Gastrocnemius medialis (tissue), 4 donors: ENCODE data around the gene NAV2. TPM values are rescaled to one million over a fixed set of nuclear protein-coding genes. Genes with fewer than 3 reads are reported as not detected.

ENCODE experiments used
- ATAC-seq, 2 donors: fragments of 150-250 bp; one replicate each; pipeline ENCODE4 v1.9.1; 2016
- DNase-seq, 2 donors: peaks; one replicate each; pipeline ENCODE4 v3.0.0-alpha.2; 2019
- H3K27ac ChIP-seq, 4 donors: fragments of 200-600 bp; sonication (generic); 1 replicate in 1 of 4; 2 replicates in 3 of 4; pipeline ENCODE4 v1.5.1; 2016 to 2018; ENCODE audit warnings: mild to moderate bottlenecking in 2 of 4, moderate library complexity in 1 of 4
- H3K27me3 ChIP-seq, 3 donors: fragments of 200-600 bp; sonication (generic) in 2 of 3; 1 replicate in 1 of 3; 2 replicates in 2 of 3; pipeline versions ENCODE4 v1.5.1 to v1.6.0; 2016 to 2019; ENCODE audit warnings: mild to moderate bottlenecking in 1 of 3, moderate library complexity in 1 of 3
- H3K36me3 ChIP-seq, 2 donors: fragments of 200-600 bp; sonication (generic) in 1 of 2; one replicate each; pipeline ENCODE4 v1.5.1; 2017 to 2018
- H3K4me1 ChIP-seq, 2 donors: fragments of 200-600 bp; sonication (generic) in 1 of 2; one replicate each; pipeline ENCODE4 v1.5.1; 2016 to 2017; ENCODE audit warnings: mild to moderate bottlenecking in 2 of 2
- H3K4me3 ChIP-seq, 4 donors: fragments of 200-600 bp; sonication (generic) in 3 of 4; 1 replicate in 1 of 4; 2 replicates in 3 of 4; pipeline ENCODE4 v1.5.1; 2016 to 2019; ENCODE audit warnings: mild to moderate bottlenecking in 2 of 4
- H3K9me3 ChIP-seq, 3 donors: fragments of 200-600 bp; sonication (generic) in 2 of 3; 1 replicate in 1 of 3; 2 replicates in 2 of 3; pipeline ENCODE4 v1.5.1; 2016 to 2019
- POLR2A ChIP-seq, 2 donors: fragments of 450-650 bp; IDR thresholded peaks; one replicate each; pipeline ENCODE4 v1.6.1; 2017; ENCODE audit warnings: antibody characterized with exemption in 2 of 2, mild to moderate bottlenecking in 2 of 2, moderate library complexity in 2 of 2
- in situ Hi-C, 4 donors: fragments of 200-750 bp; cut with MboI; loops; one replicate each; pipeline versions ENCODE4 v1.15.0 to v1.8.0; 2017; ENCODE audit warnings: low sequenced_read_pairs in 4 of 4
- intact Hi-C: fragments of 100-400 bp; cut with DNase I; formaldehyde crosslinking; loops from one replicate; pipeline ENCODE4 v1.15.1; 2023; ENCODE audit warnings: low total_unique reads
- total RNA-seq, 4 donors: library from RNA; depleted of rRNA; stranded (reverse); fragments of >200 nt; gene quantifications; one replicate each; pipeline versions ENCODE4 v1.1.0 to v1.2.3, GENCODE V29; 2016
- TF ChIP-seq, protein P1 (sequence below), 5 experiments: fragments of 450-650 bp in 3 of 5; fragments of 200-600 bp in 2 of 5; sonication (generic) in 2 of 5; IDR thresholded peaks in 4 of 5; conservative IDR thresholded peaks in 1 of 5; 1 replicate in 4 of 5; 2 replicates in 1 of 5; pipeline ENCODE4 v1.5.1; 2016 to 2019; ENCODE audit warnings: antibody characterized with exemption in 5 of 5, mild to moderate bottlenecking in 3 of 5, moderate library complexity in 3 of 5

The NAV2 gene
- total RNA-seq, 4 donors from 2014 or later: 3.2 to 7.7 (median 5.5) TPM

DNA sequence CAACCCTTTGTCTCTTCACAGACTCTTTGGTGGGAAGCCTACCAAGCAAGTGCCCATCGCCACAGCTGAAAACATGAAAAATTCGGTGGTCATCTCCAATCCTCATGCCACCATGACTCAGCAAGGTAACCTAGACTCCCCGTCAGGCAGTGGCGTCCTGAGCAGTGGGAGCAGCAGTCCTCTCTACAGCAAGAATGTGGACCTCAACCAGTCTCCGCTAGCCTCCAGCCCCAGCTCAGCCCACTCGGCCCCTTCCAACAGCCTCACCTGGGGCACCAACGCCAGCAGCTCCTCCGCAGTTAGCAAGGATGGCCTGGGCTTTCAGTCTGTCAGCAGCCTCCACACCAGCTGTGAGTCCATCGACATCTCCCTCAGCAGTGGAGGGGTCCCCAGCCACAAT is 336.1 kb downstream of the NAV2 start:
- Histone ChIP-seq H3K36me3 (no peaks in the 10 kb centered on the region), H3K9me3 (no peaks in the 10 kb centered on the region), H3K4me1 (peaks cover 14 to 19% of the 10 kb centered on the region in 2 donors), H3K27me3 (no peaks in the 10 kb centered on the region), H3K27ac (peak overlapping the region in 2 of 4 donors; percentile 19 to 30), H3K4me3 (no peak overlapping the region)
- ATAC-seq (no peak), DNase-seq (no peak)
- in situ Hi-C loops: no loop called here
- TF ChIP-seq, protein P1, sequence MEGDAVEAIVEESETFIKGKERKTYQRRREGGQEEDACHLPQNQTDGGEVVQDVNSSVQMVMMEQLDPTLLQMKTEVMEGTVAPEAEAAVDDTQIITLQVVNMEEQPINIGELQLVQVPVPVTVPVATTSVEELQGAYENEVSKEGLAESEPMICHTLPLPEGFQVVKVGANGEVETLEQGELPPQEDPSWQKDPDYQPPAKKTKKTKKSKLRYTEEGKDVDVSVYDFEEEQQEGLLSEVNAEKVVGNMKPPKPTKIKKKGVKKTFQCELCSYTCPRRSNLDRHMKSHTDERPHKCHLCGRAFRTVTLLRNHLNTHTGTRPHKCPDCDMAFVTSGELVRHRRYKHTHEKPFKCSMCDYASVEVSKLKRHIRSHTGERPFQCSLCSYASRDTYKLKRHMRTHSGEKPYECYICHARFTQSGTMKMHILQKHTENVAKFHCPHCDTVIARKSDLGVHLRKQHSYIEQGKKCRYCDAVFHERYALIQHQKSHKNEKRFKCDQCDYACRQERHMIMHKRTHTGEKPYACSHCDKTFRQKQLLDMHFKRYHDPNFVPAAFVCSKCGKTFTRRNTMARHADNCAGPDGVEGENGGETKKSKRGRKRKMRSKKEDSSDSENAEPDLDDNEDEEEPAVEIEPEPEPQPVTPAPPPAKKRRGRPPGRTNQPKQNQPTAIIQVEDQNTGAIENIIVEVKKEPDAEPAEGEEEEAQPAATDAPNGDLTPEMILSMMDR (IDR thresholded peaks at IDR 0.05 in 4 of 5, conservative IDR thresholded peaks at IDR 0.05 in 1 of 5): no peak
- no peak for TF ChIP-seq POLR2A (IDR thresholded peaks at IDR 0.05)
- intact Hi-C loops: no loop called here

GRCh38 chr11:20049231-20049630 is 336.6 kb downstream of the NAV2 start:
- DNase-seq (no peak), ATAC-seq (peak in 1 of 2 donors; percentile 34)
- TF ChIP-seq POLR2A (IDR thresholded peaks at IDR 0.05): no peak
- Histone ChIP-seq H3K27me3 (no peaks in the 10 kb centered on the region), H3K4me1 (peaks cover 14 to 19% of the 10 kb centered on the region in 2 donors), H3K4me3 (no peak overlapping the region), H3K27ac (peak overlapping the region in 2 of 4 donors; percentile 19 to 30), H3K36me3 (no peaks in the 10 kb centered on the region), H3K9me3 (no peaks in the 10 kb centered on the region)
- intact Hi-C loops (no loop called here), in situ Hi-C loops (no loop called here)

DNA sequence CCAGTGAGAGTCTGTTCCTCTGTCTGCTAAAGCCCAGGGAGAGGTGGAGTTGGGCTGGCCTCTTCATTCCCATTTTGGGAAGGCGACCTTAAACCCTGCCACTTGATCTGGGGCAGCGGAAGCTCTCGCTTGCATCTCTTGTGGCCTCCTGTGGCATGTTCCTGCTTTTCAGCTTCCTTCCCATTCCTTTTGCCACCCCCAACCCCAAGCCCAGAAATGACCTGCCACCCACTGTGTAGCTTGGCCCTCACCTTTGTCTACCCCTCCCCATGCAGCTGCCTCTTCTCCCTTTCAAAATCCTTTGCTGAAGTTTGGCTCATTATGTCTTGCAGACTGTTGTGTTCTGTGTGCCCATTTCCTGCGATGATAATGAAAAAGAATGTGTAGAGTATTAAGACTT is 337.4 kb downstream of the NAV2 start:
- no peak overlapping the region for H3K4me3 ChIP-seq
- no peak for DNase-seq
- intact Hi-C loops (no loop called here), in situ Hi-C loops (no loop called here)
- H3K27ac ChIP-seq: peak overlapping the region in 1 of 4 donors; percentile 10
- no peaks in the 10 kb centered on the region for H3K36me3 ChIP-seq
- ATAC-seq: no peak
- peaks cover 19 to 24% of the 10 kb centered on the region in 2 donors for H3K4me1 ChIP-seq
- H3K27me3 ChIP-seq: no peaks in the 10 kb centered on the region
- TF ChIP-seq, protein P1 (IDR thresholded peaks at IDR 0.05 in 4 of 5, conservative IDR thresholded peaks at IDR 0.05 in 1 of 5): no peak
- no peak for TF ChIP-seq POLR2A (IDR thresholded peaks at IDR 0.05)
- no peaks in the 10 kb centered on the region for H3K9me3 ChIP-seq

- intact Hi-C loops: no loop called here
- Histone ChIP-seq H3K27ac (no peak overlapping the region), H3K4me3 (no peak overlapping the region), H3K36me3 (no peaks in the 10 kb centered on the region), H3K9me3 (no peaks in the 10 kb centered on the region), H3K27me3 (no peaks in the 10 kb centered on the region), H3K4me1 (peaks cover 26 to 30% of the 10 kb centered on the region in 2 donors)
- no peak for TF ChIP-seq POLR2A (IDR thresholded peaks at IDR 0.05)
- TF ChIP-seq, protein P1 (IDR thresholded peaks at IDR 0.05 in 4 of 5, conservative IDR thresholded peaks at IDR 0.05 in 1 of 5): no peak
- DNase-seq (no peak), ATAC-seq (no peak)
- in situ Hi-C loops: no loop called here
Observed at GRCh38 chr11:20050551-20051333, 338.1 kb downstream of the NAV2 start.

DNA sequence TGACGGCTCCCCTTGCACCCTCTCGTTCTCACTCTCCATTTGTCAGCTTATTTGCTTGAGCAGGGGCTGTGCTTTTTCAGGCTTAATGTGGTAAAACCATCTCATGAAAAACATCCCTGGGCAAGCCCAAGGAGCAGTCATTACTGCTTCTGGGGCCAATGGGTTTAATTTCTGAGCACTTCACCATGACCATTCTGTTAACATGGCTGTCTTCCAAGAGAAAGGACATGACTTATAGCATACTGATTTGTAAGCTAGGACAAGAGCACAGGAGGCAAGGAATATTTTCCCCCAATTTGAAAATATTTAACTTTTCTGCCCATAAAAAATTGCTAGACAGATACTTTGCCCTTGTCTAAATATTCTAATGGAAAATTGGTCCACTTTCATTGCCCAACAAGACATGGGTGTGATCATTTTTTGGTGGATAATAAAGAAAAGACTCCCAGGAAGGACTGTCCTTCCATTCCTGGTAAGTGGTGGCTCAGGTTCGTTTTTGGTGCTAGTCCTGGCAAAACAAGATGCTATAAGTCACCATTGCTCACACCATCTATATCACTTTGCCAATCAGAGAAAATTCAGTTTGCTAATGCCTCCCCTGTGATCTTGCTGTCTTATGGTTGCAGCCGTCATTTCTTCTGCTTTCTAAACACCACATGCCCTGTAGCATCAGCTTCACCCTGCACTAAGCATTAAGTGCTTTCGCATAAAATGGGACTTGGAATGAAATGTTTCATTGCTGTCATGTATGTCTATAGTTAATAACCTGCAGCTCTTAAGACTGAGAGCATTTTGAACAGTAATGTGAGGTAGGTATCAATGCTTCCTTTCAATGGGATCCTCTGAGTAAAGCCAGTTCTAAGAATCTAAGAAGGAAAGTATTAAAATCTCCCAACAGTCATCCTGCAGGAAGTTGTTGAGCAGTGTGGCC is 339.1 kb downstream of the NAV2 start:
- no peak for TF ChIP-seq POLR2A (IDR thresholded peaks at IDR 0.05)
- TF ChIP-seq, protein P1 (IDR thresholded peaks at IDR 0.05 in 4 of 5, conservative IDR thresholded peaks at IDR 0.05 in 1 of 5): no peak
- no peak overlapping the region for H3K4me3 ChIP-seq
- H3K4me1 ChIP-seq: peaks cover 36 to 39% of the 10 kb centered on the region in 2 donors
- H3K27ac ChIP-seq: no peak overlapping the region
- ATAC-seq (no peak), DNase-seq (no peak)
- in situ Hi-C loops: no loop called here
- H3K9me3 ChIP-seq: no peaks in the 10 kb centered on the region
- intact Hi-C loops: no loop called here
- no peaks in the 10 kb centered on the region for H3K27me3 ChIP-seq
- no peaks in the 10 kb centered on the region for H3K36me3 ChIP-seq
